Transverse colon (tissue), 4 donors: Measurements from ENCODE around the gene FAM241B. TPM values are rescaled to one million over a fixed set of nuclear protein-coding genes. Genes with fewer than 3 reads are reported as not detected.

Source experiments
- DNase-seq: peaks from one replicate; pipeline ENCODE4 v3.0.0-alpha.2; 2019
- H3K27ac ChIP-seq, 4 donors: fragments of 200-600 bp; sonication (generic); 2 replicates each; pipeline ENCODE4 v1.5.1; 2016 to 2018; ENCODE audit warnings: inconsistent platforms in 4 of 4
- H3K27me3 ChIP-seq: fragments of 200-600 bp; sonication (generic); 2 replicates; pipeline ENCODE4 v1.5.1; 2017; ENCODE audit warnings: inconsistent platforms
- H3K36me3 ChIP-seq, 4 donors: fragments of 200-600 bp; sonication (generic); 2 replicates each; pipeline ENCODE4 v1.5.1; 2017 to 2019; ENCODE audit warnings: inconsistent platforms in 4 of 4
- H3K4me1 ChIP-seq, 4 donors: fragments of 200-600 bp; sonication (generic); 2 replicates each; pipeline ENCODE4 v1.5.1; 2017 to 2020; ENCODE audit warnings: inconsistent platforms in 4 of 4
- H3K4me3 ChIP-seq, 4 donors: fragments of 200-600 bp; sonication (generic); 1 replicate in 1 of 4; 2 replicates in 3 of 4; pipeline versions ENCODE4 v1.5.1 to v1.6.1; 2017 to 2019; ENCODE audit warnings: inconsistent platforms in 4 of 4
- H3K9me3 ChIP-seq, 2 donors: fragments of 200-600 bp; sonication (generic); 2 replicates each; pipeline ENCODE4 v1.5.1; 2017 to 2019; ENCODE audit warnings: inconsistent platforms in 2 of 2
- EP300 ChIP-seq: sonication (generic); formaldehyde crosslinking; IDR thresholded peaks from one replicate; pipeline ENCODE4 v1.6.1; 2017; ENCODE audit warnings: antibody characterized with exemption, low read depth
- POLR2A ChIP-seq: fragments of 450-650 bp; IDR thresholded peaks from one replicate; pipeline ENCODE4 v1.6.1; 2016; ENCODE audit warnings: antibody characterized with exemption, mild to moderate bottlenecking, moderate library complexity
- POLR2AphosphoS5 ChIP-seq, 3 donors: sonication (generic); formaldehyde crosslinking; IDR thresholded peaks; one replicate each; pipeline ENCODE4 v1.6.1; 2016; ENCODE audit warnings: antibody characterized with exemption in 3 of 3
- WGBS, 2 donors: methylation state at CpG; one replicate each; pipeline ENCODE4 v1.1.5; 2018; ENCODE audit warnings: low coverage in 1 of 2; 5-methylcytosine and 5-hydroxymethylcytosine counted together
- in situ Hi-C, 4 donors: fragments of 200-750 bp; cut with MboI; loops; one replicate each; pipeline versions ENCODE4 v1.15.0 to v1.15.1; 2017; ENCODE audit warnings: low sequenced_read_pairs in 3 of 4, low pct_ligation_motif_present in 1 of 4, low pct_unique_long_range_greater_than_20kb in 1 of 4
- intact Hi-C: fragments of 100-400 bp; cut with DNase I; formaldehyde crosslinking; loops from one replicate; pipeline ENCODE4 v1.15.1; 2023; ENCODE audit warnings: low total_unique reads
- total RNA-seq, 4 donors: library from RNA; depleted of rRNA; stranded (reverse); fragments of >200 nt; gene quantifications; one replicate each; pipeline ENCODE4 v1.1.0, GENCODE V29; 2016
- TF ChIP-seq, protein P1 (sequence below), 5 experiments: fragments of 200-600 bp in 3 of 5; fragments of 450-650 bp in 2 of 5; sonication (generic) in 3 of 5; IDR thresholded peaks; 1 replicate in 2 of 5; 2 replicates in 3 of 5; pipeline ENCODE4 v1.5.1; 2016 to 2017; ENCODE audit warnings: antibody characterized with exemption in 5 of 5, inconsistent platforms in 3 of 5, mild to moderate bottlenecking in 2 of 5, moderate library complexity in 1 of 5

Gene FAM241B
- total RNA-seq, 4 donors from 2014 or later: 0.95 to 1.4 TPM; not detected in 2

DNA sequence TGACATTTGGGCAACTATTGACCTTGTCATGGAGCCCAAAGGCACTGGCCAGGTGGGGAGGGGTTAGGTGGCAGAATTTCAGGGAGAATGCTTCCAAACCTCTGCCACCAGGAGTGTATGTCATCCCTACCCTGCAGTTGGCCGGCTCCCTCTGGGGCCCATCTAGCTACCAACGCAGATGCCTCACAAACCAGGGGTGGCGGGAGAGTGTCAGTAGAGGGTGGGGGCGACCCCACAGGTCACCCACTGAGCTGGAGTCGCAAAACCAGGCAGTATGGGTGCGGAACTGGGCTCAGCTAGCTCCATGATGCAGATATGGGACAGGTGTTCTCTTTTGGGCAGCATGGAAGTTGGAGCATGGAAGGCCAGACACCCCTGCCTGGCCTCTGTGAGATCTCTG, 51.4 kb downstream of the FAM241B start:
- H3K36me3 ChIP-seq: no peaks in the 10 kb centered on the region
- H3K27me3 ChIP-seq: no peaks in the 10 kb centered on the region
- no peak for DNase-seq
- in situ Hi-C loops (no loop called here), intact Hi-C loops (no loop called here)
- H3K4me3 ChIP-seq: no peak overlapping the region
- whole genome bisulfite sequencing, 2 donors: 90% methylated on average over 6 of the region's 6 CpGs; no CpG with 5 or more reads in 1 of the 2 donors
- TF ChIP-seq EP300 (no peak), POLR2A (no peak), POLR2AphosphoS5 (IDR thresholded peaks at IDR 0.05) (no peak)
- TF ChIP-seq, protein P1, sequence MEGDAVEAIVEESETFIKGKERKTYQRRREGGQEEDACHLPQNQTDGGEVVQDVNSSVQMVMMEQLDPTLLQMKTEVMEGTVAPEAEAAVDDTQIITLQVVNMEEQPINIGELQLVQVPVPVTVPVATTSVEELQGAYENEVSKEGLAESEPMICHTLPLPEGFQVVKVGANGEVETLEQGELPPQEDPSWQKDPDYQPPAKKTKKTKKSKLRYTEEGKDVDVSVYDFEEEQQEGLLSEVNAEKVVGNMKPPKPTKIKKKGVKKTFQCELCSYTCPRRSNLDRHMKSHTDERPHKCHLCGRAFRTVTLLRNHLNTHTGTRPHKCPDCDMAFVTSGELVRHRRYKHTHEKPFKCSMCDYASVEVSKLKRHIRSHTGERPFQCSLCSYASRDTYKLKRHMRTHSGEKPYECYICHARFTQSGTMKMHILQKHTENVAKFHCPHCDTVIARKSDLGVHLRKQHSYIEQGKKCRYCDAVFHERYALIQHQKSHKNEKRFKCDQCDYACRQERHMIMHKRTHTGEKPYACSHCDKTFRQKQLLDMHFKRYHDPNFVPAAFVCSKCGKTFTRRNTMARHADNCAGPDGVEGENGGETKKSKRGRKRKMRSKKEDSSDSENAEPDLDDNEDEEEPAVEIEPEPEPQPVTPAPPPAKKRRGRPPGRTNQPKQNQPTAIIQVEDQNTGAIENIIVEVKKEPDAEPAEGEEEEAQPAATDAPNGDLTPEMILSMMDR (IDR thresholded peaks at IDR 0.05): no peak
- no peak overlapping the region for H3K27ac ChIP-seq
- H3K9me3 ChIP-seq: no peaks in the 10 kb centered on the region
- peaks cover 6 to 39% (median 20%) of the 10 kb centered on the region in 4 donors for H3K4me1 ChIP-seq

GRCh38 chr10:69682955-69683474, 53.0 kb downstream of the FAM241B start:
- H3K4me3 ChIP-seq: no peak overlapping the region
- H3K27me3 ChIP-seq: no peaks in the 10 kb centered on the region
- intact Hi-C loops: no loop called here
- H3K9me3 ChIP-seq: no peaks in the 10 kb centered on the region
- no peak for DNase-seq
- peaks cover 6 to 39% (median 20%) of the 10 kb centered on the region in 4 donors for H3K4me1 ChIP-seq
- in situ Hi-C loops: no loop called here
- peak overlapping the region; percentile 84 to 90 (median 88) for H3K27ac ChIP-seq
- no peak for TF ChIP-seq POLR2A
- TF ChIP-seq, protein P1 (IDR thresholded peaks at IDR 0.05): no peak
- no peak for TF ChIP-seq EP300
- TF ChIP-seq POLR2AphosphoS5 (IDR thresholded peaks at IDR 0.05): no peak
- no peaks in the 10 kb centered on the region for H3K36me3 ChIP-seq

Other genes starting within 250 kb of the FAM241B start
- 100 to 1,000 TPM in 2 of 4 donors, 10 to 100 TPM in 2; 18.9 to 241 (median 78.9) TPM for gene TACR2, start 213.3 kb upstream of the FAM241B start, total RNA-seq
- 100 to 1,000 TPM in 3 of 4 donors, 10 to 100 TPM in 1; 97.7 to 152 (median 148) TPM for gene TSPAN15, start 178.8 kb upstream of the FAM241B start, total RNA-seq
- 1 to 10 TPM in 1 of 4 donors, under 1 TPM in 2, not detected in 1; 0.41 to 8.2 (median 0.64) TPM for gene NEUROG3, start 56.8 kb upstream of the FAM241B start, total RNA-seq
- 1 to 10 TPM in 3 of 4 donors, under 1 TPM in 1; 0.68 to 8.2 (median 2.1) TPM for gene COL13A1, start 171.7 kb downstream of the FAM241B start, total RNA-seq